ENCODE measurements around the gene MOK.

DNA sequence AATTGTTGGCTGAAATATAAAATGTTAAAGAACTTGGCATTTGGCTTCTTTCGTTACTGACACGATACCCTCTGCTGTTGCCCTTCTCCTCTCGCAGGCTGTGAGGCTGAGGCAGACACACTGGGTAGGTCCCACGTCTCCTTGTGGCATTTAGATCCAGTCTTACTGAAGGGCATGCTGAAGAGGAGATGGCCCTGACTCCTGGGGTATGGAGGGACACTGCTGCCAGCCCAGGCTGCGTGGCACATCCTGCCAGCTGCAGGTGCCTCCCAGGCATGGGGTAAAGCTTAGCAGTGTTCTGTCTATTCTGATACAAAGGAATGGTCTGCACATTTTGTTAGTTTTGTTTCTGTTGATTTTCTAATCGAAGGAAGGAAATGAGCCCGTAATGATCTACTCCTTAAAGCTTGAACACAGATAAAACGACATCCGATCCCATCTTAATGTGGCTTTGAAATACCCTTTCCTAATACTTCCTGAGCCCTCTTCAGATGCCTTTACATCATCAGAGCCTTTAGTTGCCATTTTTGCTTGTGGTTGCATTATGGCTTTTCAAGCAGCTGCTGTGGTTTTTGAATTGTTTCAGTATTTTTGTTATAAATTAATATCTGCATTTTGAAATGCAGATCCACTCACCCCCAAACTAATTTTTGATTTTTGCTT is 104.1 kb downstream of the MOK start:
- no peak for TF ChIP-seq POLR2A (IDR thresholded peaks at IDR 0.05)
- TF ChIP-seq, protein P1, sequence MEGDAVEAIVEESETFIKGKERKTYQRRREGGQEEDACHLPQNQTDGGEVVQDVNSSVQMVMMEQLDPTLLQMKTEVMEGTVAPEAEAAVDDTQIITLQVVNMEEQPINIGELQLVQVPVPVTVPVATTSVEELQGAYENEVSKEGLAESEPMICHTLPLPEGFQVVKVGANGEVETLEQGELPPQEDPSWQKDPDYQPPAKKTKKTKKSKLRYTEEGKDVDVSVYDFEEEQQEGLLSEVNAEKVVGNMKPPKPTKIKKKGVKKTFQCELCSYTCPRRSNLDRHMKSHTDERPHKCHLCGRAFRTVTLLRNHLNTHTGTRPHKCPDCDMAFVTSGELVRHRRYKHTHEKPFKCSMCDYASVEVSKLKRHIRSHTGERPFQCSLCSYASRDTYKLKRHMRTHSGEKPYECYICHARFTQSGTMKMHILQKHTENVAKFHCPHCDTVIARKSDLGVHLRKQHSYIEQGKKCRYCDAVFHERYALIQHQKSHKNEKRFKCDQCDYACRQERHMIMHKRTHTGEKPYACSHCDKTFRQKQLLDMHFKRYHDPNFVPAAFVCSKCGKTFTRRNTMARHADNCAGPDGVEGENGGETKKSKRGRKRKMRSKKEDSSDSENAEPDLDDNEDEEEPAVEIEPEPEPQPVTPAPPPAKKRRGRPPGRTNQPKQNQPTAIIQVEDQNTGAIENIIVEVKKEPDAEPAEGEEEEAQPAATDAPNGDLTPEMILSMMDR (IDR thresholded peaks at IDR 0.05): no peak
